ENCODE measurements around the gene BNIP3.

DNA sequence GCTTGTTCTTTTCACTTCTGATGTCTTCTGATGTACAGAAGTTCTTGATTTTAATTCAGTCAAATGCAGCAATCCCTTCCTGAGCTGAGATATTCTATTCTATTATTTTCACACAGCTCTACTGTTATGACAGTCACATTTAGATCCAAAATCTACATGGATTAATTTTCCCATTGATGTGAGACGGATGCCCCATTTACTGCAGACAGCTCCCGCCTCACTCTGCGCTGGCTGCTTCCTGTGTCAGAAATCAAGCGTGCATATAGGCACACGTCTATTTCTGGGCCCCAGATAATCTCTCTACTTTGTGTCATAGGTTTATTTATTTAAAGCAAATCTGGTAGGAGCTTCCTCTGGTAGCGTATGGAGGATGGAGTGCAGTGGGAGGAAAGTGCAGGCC, 6.7 kb downstream of the BNIP3 start:
- TF ChIP-seq, protein P1, sequence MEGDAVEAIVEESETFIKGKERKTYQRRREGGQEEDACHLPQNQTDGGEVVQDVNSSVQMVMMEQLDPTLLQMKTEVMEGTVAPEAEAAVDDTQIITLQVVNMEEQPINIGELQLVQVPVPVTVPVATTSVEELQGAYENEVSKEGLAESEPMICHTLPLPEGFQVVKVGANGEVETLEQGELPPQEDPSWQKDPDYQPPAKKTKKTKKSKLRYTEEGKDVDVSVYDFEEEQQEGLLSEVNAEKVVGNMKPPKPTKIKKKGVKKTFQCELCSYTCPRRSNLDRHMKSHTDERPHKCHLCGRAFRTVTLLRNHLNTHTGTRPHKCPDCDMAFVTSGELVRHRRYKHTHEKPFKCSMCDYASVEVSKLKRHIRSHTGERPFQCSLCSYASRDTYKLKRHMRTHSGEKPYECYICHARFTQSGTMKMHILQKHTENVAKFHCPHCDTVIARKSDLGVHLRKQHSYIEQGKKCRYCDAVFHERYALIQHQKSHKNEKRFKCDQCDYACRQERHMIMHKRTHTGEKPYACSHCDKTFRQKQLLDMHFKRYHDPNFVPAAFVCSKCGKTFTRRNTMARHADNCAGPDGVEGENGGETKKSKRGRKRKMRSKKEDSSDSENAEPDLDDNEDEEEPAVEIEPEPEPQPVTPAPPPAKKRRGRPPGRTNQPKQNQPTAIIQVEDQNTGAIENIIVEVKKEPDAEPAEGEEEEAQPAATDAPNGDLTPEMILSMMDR (IDR thresholded peaks at IDR 0.05): no peak
- TF ChIP-seq ZFX (IDR thresholded peaks at IDR 0.05; ENCODE audit: borderline replicate concordance): no peak
